ENCODE data around the gene BANF2. TPM values are rescaled to one million over a fixed set of nuclear protein-coding genes. Genes with fewer than 3 reads are reported as not detected.

BANF2 gene
- not detected for polyA plus RNA-seq (2013, experiment 1 of 2)
- not detected for polyA plus RNA-seq (2013, experiment 2 of 2)

DNA sequence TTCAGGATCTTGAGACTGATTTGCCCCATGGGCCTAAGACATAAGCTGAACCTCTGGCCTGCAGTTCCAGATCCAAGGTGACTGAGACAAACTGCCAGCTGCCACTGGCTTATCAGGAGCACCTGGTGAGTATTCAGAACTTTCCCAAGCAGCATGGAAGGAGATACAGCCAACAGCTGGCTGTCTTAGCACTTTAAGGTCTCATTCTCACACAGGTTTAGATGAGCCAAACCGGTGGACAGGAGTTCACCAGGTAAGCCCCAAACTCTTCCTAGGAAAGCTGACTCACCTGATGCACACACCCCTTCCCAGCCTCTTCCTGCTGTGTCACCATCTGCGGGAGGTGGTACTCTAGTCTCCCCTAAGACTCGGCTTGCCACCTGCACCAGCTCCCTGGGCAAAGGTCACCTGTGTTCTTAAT, at the start of gene BANF2:
Gene BANF2 (plus strand): TSS at position 36 of the 421 bp plus-strand sequence. CDS start 25,060 bp downstream, outside the sequence.
- H3K27ac ChIP-seq (ENCODE audit: low read depth, low read length), result no peak within 1 kb of the TSS
- H3K36me3 ChIP-seq (ENCODE audit: insufficient read depth, low read length), result no peaks in the 10 kb centered on the region
- H3K9ac ChIP-seq (ENCODE audit: low read depth, low read length), result no peak within 1 kb of the TSS
- WGBS, result 73% methylated on average over 3 of the region's 3 CpGs
- no peaks in the 10 kb centered on the region for H3K27me3 ChIP-seq (ENCODE audit: insufficient read depth, low read length)
- H3K4me1 ChIP-seq (ENCODE audit: insufficient read depth, low read length), result no peaks in the 10 kb centered on the region
- no peak within 1 kb of the TSS for H3K4me3 ChIP-seq (ENCODE audit: low read length)
- H3K9me3 ChIP-seq (ENCODE audit: insufficient read depth, low read depth, low read length), result peaks cover 8% of the 10 kb centered on the region; the same call in 1 of the 2 replicates

DNA sequence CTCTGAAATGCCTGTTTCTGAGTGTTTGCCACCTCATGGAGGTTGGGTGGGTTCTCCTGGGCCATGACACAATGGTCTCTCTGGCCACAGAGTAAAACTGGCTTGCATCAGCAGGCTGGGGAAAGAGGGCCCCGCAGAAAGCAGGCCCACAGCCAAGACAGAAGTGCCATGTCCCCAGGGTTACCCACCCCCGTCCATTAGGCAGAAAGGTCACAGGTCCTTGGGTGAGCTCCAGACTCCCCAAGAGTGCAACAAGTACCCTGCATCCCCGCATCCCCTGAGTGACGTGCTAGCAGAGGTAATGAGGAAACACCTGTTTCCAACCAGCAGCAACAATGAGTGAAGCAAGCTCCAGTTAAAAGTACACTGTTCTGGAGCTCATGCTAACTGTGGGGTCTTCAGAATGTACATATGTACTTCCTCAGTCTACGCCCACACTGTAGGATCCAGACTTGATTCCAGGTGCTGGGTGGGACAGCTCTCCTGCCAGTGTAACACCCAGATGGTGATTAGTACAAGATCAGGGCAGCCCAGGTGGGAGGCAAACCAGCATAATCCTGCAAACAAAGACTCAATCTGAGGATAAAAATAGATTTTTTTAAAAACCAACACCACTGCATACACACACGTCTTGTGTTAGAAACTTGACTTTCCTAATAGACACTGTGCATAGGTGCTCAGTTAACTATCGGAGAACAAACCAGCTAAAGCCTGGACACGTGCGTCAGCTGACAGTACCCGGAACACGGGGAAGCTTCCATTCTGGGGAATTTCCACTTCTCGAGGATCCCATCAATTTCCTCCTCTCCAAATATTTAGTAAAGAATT, 49.3 kb upstream of the BANF2 start:
- WGBS, result 94% methylated on average over 12 of the region's 12 CpGs
- no peaks in the 10 kb centered on the region for H3K27me3 ChIP-seq (ENCODE audit: insufficient read depth, low read length)
- H3K9ac ChIP-seq (ENCODE audit: low read depth, low read length), result no peak overlapping the region
- no peak overlapping the region for H3K4me3 ChIP-seq (ENCODE audit: low read length)
- H3K27ac ChIP-seq (ENCODE audit: low read depth, low read length), result no peak overlapping the region
- H3K36me3 ChIP-seq (ENCODE audit: insufficient read depth, low read length), result peaks cover 13% of the 10 kb centered on the region
- peaks cover 19% of the 10 kb centered on the region for H3K4me1 ChIP-seq (ENCODE audit: insufficient read depth, low read length)
- no peaks in the 10 kb centered on the region for H3K9me3 ChIP-seq (ENCODE audit: insufficient read depth, low read depth, low read length)

DNA sequence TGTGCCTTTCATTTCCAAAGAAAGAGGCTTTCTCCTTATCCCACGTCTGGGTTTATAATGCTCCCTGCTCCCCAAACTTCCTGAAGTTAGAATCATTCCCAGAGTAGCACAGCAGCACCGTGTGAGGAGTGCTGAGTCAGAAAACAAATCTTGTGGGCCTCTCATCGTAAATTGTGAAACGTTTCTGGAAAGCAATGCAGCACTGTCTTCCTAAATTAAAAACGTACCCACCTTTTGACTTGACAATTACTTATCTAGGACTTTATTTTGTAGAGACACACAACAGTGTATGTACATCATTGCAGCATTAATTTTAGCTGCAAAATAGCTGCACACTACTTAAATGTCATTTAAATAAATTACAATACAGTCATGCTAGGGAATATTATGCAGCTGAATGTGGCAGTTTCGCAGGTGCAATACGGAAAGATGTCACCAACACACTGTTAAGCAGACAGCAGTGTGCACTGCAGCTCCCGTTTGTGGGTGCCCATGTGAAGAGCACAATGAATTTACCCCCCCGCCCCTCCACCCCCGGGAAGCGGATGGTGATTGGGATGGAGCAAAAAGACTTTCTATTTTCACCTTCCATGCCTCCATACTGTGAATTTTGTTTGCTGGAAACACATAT, 48.5 kb upstream of the BANF2 start:
- H3K27me3 ChIP-seq (ENCODE audit: insufficient read depth, low read length), result no peaks in the 10 kb centered on the region
- 90% methylated on average over 8 of the region's 11 CpGs for WGBS
- H3K36me3 ChIP-seq (ENCODE audit: insufficient read depth, low read length), result peaks cover 13% of the 10 kb centered on the region
- no peaks in the 10 kb centered on the region for H3K9me3 ChIP-seq (ENCODE audit: insufficient read depth, low read depth, low read length)
- H3K4me1 ChIP-seq (ENCODE audit: insufficient read depth, low read length), result peaks cover 25% of the 10 kb centered on the region
- H3K27ac ChIP-seq (ENCODE audit: low read depth, low read length), result no peak overlapping the region
- no peak overlapping the region for H3K9ac ChIP-seq (ENCODE audit: low read depth, low read length)
- no peak overlapping the region for H3K4me3 ChIP-seq (ENCODE audit: low read length)

DNA sequence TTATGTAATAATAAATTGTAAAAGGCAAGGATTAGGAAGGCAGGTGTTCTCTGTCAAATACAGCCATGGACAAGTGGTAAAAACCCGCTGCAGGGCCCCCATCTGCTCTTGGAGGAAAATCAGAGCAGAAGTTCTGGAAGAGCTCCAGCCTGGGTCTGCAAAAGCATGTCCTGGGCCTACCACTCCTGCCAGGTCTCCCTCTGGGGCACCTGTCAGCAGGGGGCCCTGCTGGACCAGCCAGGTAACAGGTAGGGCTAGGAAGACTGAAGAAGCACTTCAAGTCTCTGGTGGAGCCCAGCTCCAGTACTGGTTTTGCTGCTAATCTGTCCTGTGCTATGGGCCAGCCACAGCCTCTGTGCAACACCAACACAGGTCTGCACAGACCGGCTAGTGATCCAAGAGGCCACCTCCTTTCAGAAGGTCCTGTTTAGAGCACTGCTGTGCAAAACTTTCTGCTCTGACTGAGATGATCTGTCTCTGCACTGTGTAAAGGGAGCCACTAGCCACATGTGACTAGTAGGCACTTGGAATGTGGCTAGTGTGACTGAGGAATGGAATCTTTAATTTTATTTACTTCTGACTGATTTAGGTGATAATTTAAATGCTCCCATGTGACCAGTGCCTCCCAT, 47.9 kb upstream of the BANF2 start:
- H3K36me3 ChIP-seq (ENCODE audit: insufficient read depth, low read length), result peaks cover 13% of the 10 kb centered on the region
- 92% methylated on average over 2 of the region's 2 CpGs for WGBS
- no peaks in the 10 kb centered on the region for H3K9me3 ChIP-seq (ENCODE audit: insufficient read depth, low read depth, low read length)
- H3K27ac ChIP-seq (ENCODE audit: low read depth, low read length), result no peak overlapping the region
- H3K4me3 ChIP-seq (ENCODE audit: low read length), result no peak overlapping the region
- H3K27me3 ChIP-seq (ENCODE audit: insufficient read depth, low read length), result no peaks in the 10 kb centered on the region
- H3K4me1 ChIP-seq (ENCODE audit: insufficient read depth, low read length), result peaks cover 28% of the 10 kb centered on the region
- H3K9ac ChIP-seq (ENCODE audit: low read depth, low read length), result no peak overlapping the region

DNA sequence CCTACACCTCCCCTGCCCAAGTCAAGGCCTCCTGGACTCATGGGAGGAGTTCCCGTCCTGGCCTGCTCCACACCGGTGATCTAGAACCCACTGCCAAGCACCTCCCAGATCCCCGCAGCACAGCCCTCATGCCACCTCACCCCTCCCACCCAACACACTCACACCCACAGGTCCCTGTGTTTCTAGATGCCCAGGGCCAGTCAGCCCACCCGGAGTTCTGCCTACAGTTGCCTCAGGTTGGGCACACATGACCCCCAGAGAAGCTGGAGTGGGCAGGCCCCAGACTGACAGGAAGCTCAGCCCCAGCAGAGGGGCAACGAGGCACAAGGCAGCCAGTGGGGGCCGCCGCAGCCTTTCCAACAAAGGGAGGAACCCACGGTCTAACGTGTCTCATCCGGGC, 47.4 kb upstream of the BANF2 start:
- no peak overlapping the region for H3K4me3 ChIP-seq (ENCODE audit: low read length)
- WGBS, result 93% methylated on average over 10 of the region's 10 CpGs
- no peaks in the 10 kb centered on the region for H3K27me3 ChIP-seq (ENCODE audit: insufficient read depth, low read length)
- H3K9ac ChIP-seq (ENCODE audit: low read depth, low read length), result no peak overlapping the region
- H3K27ac ChIP-seq (ENCODE audit: low read depth, low read length), result no peak overlapping the region
- no peaks in the 10 kb centered on the region for H3K9me3 ChIP-seq (ENCODE audit: insufficient read depth, low read depth, low read length)
- H3K36me3 ChIP-seq (ENCODE audit: insufficient read depth, low read length), result peaks cover 13% of the 10 kb centered on the region
- H3K4me1 ChIP-seq (ENCODE audit: insufficient read depth, low read length), result peaks cover 28% of the 10 kb centered on the region

DNA sequence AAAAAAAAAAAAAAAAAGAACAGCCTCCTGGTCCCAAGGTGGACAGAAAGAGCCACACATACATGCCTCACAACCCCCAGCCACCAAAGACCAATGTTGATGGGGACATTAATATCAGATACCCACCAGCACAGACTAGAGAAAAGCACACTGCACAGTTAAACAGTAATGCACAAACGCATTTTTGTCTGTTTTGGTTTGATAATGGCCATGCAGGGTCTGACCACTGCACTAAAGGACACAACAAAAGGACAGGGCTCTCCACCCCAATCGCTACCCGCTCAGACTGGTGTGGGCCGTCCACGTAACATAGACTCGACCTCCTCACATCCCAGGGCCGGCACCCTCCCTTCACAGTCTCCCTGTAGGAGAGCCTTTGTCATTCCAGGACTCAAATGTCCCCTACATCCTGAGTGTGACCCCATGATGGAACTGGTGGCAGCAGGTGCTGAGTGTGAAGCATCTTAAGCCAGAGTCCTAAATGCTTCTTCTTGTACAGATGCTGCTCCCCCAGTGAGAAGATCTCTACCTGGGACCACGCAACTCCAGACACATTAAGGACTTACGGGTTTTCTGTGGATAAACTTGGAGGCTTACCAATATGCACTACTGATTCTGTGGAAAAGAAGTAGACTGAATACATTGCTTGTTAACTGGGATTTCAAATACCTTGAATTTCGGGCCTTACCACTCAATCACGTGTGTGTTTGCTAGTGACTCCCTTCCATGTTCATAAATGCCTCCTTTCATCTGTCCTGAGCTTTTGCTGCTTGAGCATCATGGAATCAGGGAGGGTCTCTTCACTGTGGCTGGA, 45.7 kb upstream of the BANF2 start:
- WGBS, result 95% methylated on average over 11 of the region's 11 CpGs
- no peaks in the 10 kb centered on the region for H3K27me3 ChIP-seq (ENCODE audit: insufficient read depth, low read length)
- no peak overlapping the region for H3K4me3 ChIP-seq (ENCODE audit: low read length)
- H3K36me3 ChIP-seq (ENCODE audit: insufficient read depth, low read length), result peaks cover 27% of the 10 kb centered on the region
- H3K9ac ChIP-seq (ENCODE audit: low read depth, low read length), result no peak overlapping the region
- H3K27ac ChIP-seq (ENCODE audit: low read depth, low read length), result no peak overlapping the region
- peaks cover 23% of the 10 kb centered on the region for H3K4me1 ChIP-seq (ENCODE audit: insufficient read depth, low read length)
- H3K9me3 ChIP-seq (ENCODE audit: insufficient read depth, low read depth, low read length), result peaks cover 8% of the 10 kb centered on the region; the same call in 1 of the 2 replicates

DNA sequence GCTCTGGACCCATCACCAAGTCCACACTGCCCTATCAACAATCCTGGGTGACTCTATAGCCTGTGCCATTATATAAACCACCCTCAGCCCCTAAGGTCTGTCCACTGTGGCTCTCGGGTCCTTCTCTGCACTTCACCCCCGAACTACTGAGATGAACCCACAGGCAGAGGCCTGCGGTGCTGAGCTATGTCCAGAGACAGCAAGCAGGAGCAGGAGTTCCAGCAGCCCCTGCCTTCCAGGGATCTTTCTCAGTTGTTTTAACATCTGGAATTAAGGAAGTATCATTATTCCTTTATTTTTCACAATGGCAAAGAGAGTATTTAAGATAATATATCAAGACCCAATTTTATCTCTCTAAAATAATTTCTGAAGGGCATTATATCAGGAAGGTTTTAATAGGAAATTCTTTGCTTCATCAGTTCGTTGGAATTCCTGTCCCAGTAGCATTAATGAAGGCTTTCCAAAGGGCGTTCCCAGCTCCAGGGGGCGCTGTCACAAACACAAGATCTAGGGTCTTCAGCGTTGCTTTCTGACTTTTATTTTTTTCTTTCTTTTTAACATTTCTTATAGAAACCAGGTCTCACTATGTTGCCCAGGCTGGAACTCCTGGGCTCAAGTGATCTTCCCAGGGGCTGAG, 45.0 kb upstream of the BANF2 start:
- peaks cover 20% of the 10 kb centered on the region for H3K4me1 ChIP-seq (ENCODE audit: insufficient read depth, low read length)

DNA sequence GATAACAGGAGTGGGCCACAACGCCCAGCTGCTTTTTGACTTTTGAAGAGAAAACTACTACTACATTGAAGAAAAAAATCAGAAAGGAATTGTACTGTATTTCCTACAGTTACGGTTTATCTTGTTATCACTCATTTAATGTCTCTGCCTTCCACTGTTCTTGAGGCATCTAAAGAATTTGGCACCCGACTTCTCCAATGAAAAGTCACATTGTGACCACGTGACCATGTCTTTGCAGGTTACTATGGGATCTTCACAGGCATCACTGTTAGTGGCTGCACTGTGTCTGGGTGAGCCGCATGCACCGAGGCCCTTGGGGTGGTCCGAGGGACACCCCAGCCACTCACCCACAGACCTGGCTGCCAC, 44.5 kb upstream of the BANF2 start:
- Histone ChIP-seq H3K4me1 (ENCODE audit: insufficient read depth, low read length) (peaks cover 19% of the 10 kb centered on the region), H3K27ac (ENCODE audit: low read depth, low read length) (peak overlapping the region; percentile 29; the same call in 1 of the 2 replicates), H3K36me3 (ENCODE audit: insufficient read depth, low read length) (peaks cover 36% of the 10 kb centered on the region), H3K27me3 (ENCODE audit: insufficient read depth, low read length) (no peaks in the 10 kb centered on the region), H3K9ac (ENCODE audit: low read depth, low read length) (no peak overlapping the region), H3K9me3 (ENCODE audit: insufficient read depth, low read depth, low read length) (peaks cover 8% of the 10 kb centered on the region; the same call in 1 of the 2 replicates), H3K4me3 (ENCODE audit: low read length) (no peak overlapping the region)
- WGBS, result 71% methylated on average over 7 of the region's 7 CpGs

More for the DNA sequence above, 45.0 kb upstream of the BANF2 start:
- peaks cover 8% of the 10 kb centered on the region; the same call in 1 of the 2 replicates for H3K9me3 ChIP-seq (ENCODE audit: insufficient read depth, low read depth, low read length)
- no peaks in the 10 kb centered on the region for H3K27me3 ChIP-seq (ENCODE audit: insufficient read depth, low read length)
- H3K27ac ChIP-seq (ENCODE audit: low read depth, low read length), result peak overlapping the region; percentile 29; the same call in 1 of the 2 replicates
- H3K9ac ChIP-seq (ENCODE audit: low read depth, low read length), result no peak overlapping the region
- H3K4me3 ChIP-seq (ENCODE audit: low read length), result no peak overlapping the region
- WGBS, result 59% methylated on average over 7 of the region's 7 CpGs
- peaks cover 31% of the 10 kb centered on the region for H3K36me3 ChIP-seq (ENCODE audit: insufficient read depth, low read length)

DNA sequence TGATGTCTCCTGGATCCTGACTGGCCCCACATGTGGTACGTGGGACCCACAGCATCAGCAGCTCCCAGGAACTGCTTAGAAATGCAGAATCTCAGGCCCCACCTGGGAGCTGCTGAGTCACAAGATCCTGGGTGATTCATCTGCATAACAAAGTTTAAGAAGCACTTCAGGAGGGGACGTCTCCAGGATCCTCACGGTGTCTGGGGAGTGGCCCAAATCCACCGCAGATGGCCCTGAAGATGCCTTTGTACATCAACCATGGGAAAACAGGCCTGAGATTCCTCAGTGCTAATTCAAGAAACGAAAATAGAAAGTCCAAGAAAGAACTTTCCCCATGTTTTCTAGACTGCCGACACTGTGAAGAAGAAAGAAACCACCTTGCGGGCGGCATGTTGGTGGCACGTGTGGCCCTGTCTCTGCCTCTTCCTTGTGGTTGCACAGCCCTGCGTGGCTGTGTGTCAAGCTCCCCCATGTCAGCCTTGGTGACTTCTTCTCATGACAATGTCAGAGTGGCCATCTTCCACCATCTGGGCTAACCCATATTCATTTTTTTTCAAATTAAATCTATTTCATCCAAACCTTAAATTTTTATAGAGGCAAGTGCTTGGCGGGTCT, 43.8 kb upstream of the BANF2 start:
- H3K4me1 ChIP-seq (ENCODE audit: insufficient read depth, low read length), result peaks cover 19% of the 10 kb centered on the region

More for the DNA sequence above, 43.8 kb upstream of the BANF2 start:
- Histone ChIP-seq H3K9me3 (ENCODE audit: insufficient read depth, low read depth, low read length) (peaks cover 8% of the 10 kb centered on the region; the same call in 1 of the 2 replicates), H3K4me3 (ENCODE audit: low read length) (no peak overlapping the region), H3K9ac (ENCODE audit: low read depth, low read length) (no peak overlapping the region), H3K36me3 (ENCODE audit: insufficient read depth, low read length) (peaks cover 35% of the 10 kb centered on the region), H3K27ac (ENCODE audit: low read depth, low read length) (peak overlapping the region; percentile 66; the same call in 1 of the 2 replicates), H3K27me3 (ENCODE audit: insufficient read depth, low read length) (no peaks in the 10 kb centered on the region)
- 65% methylated on average over 11 of the region's 11 CpGs for WGBS

Data from HUES64 (cell line).